ENCODE measurements around the gene TEP1. TPM values are rescaled to one million over a fixed set of nuclear protein-coding genes. Genes with fewer than 3 reads are reported as not detected.
A peak's percentile ranks its signal among the peaks of the same experiment; 100 is the strongest.

Gene TEP1
- total RNA-seq, 1 donor from 2014 or later: 28.4 TPM

- no peaks in the 10 kb centered on the region for H3K27me3 ChIP-seq (ENCODE audit: insufficient read depth, low read length)
- H3K9me3 ChIP-seq (ENCODE audit: insufficient read depth, low read depth, low read length): no peaks in the 10 kb centered on the region
- DNase-seq (ENCODE audit: low read depth) (no peak), FAIRE-seq (no peak)
- H3K27me3 Mint-ChIP-seq (ENCODE audit: low read depth, unreplicated experiment): no peaks in the 10 kb centered on the region
- H3K4me3 Mint-ChIP-seq (ENCODE audit: unreplicated experiment): no peak overlapping the region
- no peaks in the 10 kb centered on the region for H3K79me2 ChIP-seq (ENCODE audit: insufficient read depth, low read length)
- TF ChIP-seq EZH2 (IDR thresholded peaks at IDR 0.05; ENCODE audit: insufficient read depth, low read length): no peak
- no peak for TF ChIP-seq CTCF (IDR thresholded peaks at IDR 0.05; ENCODE audit: insufficient read depth, low read depth, low read length)
- no peaks in the 10 kb centered on the region for H4K20me1 ChIP-seq (ENCODE audit: insufficient read depth, low read length)
- no peak overlapping the region for H3K9ac ChIP-seq (ENCODE audit: low read length)
- no peak overlapping the region for H3K4me3 ChIP-seq (ENCODE audit: insufficient read depth, low read depth, low read length)
- no peak overlapping the region for H3K27ac Mint-ChIP-seq (ENCODE audit: unreplicated experiment)
- H3K4me1 ChIP-seq (ENCODE audit: insufficient read depth, low read length): no peaks in the 10 kb centered on the region
- H3K36me3 Mint-ChIP-seq (ENCODE audit: low read depth, unreplicated experiment): peaks cover 30% of the 10 kb centered on the region
- H2AFZ ChIP-seq (ENCODE audit: low read depth, low read length): no peak overlapping the region
- H3K4me1 Mint-ChIP-seq (ENCODE audit: low read depth, unreplicated experiment): no peaks in the 10 kb centered on the region
- peaks cover 46% of the 10 kb centered on the region for H3K36me3 ChIP-seq (ENCODE audit: insufficient read depth, low read length)
- H3K4me2 ChIP-seq (ENCODE audit: low read length): no peak overlapping the region
- H3K27ac ChIP-seq (ENCODE audit: low read depth, low read length): no peak overlapping the region
- H3K9me3 Mint-ChIP-seq (ENCODE audit: unreplicated experiment): no peaks in the 10 kb centered on the region
Observed at GRCh38 chr14:20386276-20386855, 26.9 kb downstream of the TEP1 start.

- H3K27ac ChIP-seq (ENCODE audit: low read depth, low read length): no peak overlapping the region
- Mint-ChIP-seq H3K4me3 (ENCODE audit: unreplicated experiment) (no peak overlapping the region), H3K27me3 (ENCODE audit: low read depth, unreplicated experiment) (no peaks in the 10 kb centered on the region), H3K27ac (ENCODE audit: unreplicated experiment) (no peak overlapping the region), H3K4me1 (ENCODE audit: low read depth, unreplicated experiment) (no peaks in the 10 kb centered on the region), H3K36me3 (ENCODE audit: low read depth, unreplicated experiment) (peaks cover 35% of the 10 kb centered on the region), H3K9me3 (ENCODE audit: unreplicated experiment) (no peaks in the 10 kb centered on the region)
- no peak overlapping the region for H3K4me2 ChIP-seq (ENCODE audit: low read length)
- FAIRE-seq: no peak
- peaks cover 43% of the 10 kb centered on the region for H3K36me3 ChIP-seq (ENCODE audit: insufficient read depth, low read length)
- H3K4me3 ChIP-seq (ENCODE audit: insufficient read depth, low read depth, low read length): no peak overlapping the region
- no peaks in the 10 kb centered on the region for H3K79me2 ChIP-seq (ENCODE audit: insufficient read depth, low read length)
- DNase-seq (ENCODE audit: low read depth): no peak
- no peaks in the 10 kb centered on the region for H3K4me1 ChIP-seq (ENCODE audit: insufficient read depth, low read length)
- H2AFZ ChIP-seq (ENCODE audit: low read depth, low read length): no peak overlapping the region
- no peaks in the 10 kb centered on the region for H3K27me3 ChIP-seq (ENCODE audit: insufficient read depth, low read length)
- no peak overlapping the region for H3K9ac ChIP-seq (ENCODE audit: low read length)
- H3K9me3 ChIP-seq (ENCODE audit: insufficient read depth, low read depth, low read length): no peaks in the 10 kb centered on the region
- TF ChIP-seq CTCF (IDR thresholded peaks at IDR 0.05; ENCODE audit: insufficient read depth, low read depth, low read length): no peak
- no peaks in the 10 kb centered on the region for H4K20me1 ChIP-seq (ENCODE audit: insufficient read depth, low read length)
Observed at GRCh38 chr14:20384886-20385285, 28.4 kb downstream of the TEP1 start.

- H3K27ac Mint-ChIP-seq (ENCODE audit: unreplicated experiment): peak overlapping the region; percentile 53
- Histone ChIP-seq H3K4me3 (ENCODE audit: insufficient read depth, low read depth, low read length) (no peak overlapping the region), H3K4me2 (ENCODE audit: low read length) (no peak overlapping the region), H3K36me3 (ENCODE audit: insufficient read depth, low read length) (peaks cover 45% of the 10 kb centered on the region), H3K9me3 (ENCODE audit: insufficient read depth, low read depth, low read length) (no peaks in the 10 kb centered on the region), H3K27ac (ENCODE audit: low read depth, low read length) (no peak overlapping the region), H2AFZ (ENCODE audit: low read depth, low read length) (no peak overlapping the region), H3K27me3 (ENCODE audit: insufficient read depth, low read length) (no peaks in the 10 kb centered on the region), H3K4me1 (ENCODE audit: insufficient read depth, low read length) (no peaks in the 10 kb centered on the region), H3K79me2 (ENCODE audit: insufficient read depth, low read length) (no peaks in the 10 kb centered on the region), H3K9ac (ENCODE audit: low read length) (no peak overlapping the region), H4K20me1 (ENCODE audit: insufficient read depth, low read length) (no peaks in the 10 kb centered on the region)
- H3K4me3 Mint-ChIP-seq (ENCODE audit: unreplicated experiment): no peak overlapping the region
- peaks cover 37% of the 10 kb centered on the region for H3K36me3 Mint-ChIP-seq (ENCODE audit: low read depth, unreplicated experiment)
- H3K4me1 Mint-ChIP-seq (ENCODE audit: low read depth, unreplicated experiment): no peaks in the 10 kb centered on the region
- H3K9me3 Mint-ChIP-seq (ENCODE audit: unreplicated experiment): no peaks in the 10 kb centered on the region
- TF ChIP-seq CTCF (IDR thresholded peaks at IDR 0.05; ENCODE audit: insufficient read depth, low read depth, low read length) (no peak), EZH2 (IDR thresholded peaks at IDR 0.05; ENCODE audit: insufficient read depth, low read length) (no peak)
- no peaks in the 10 kb centered on the region for H3K27me3 Mint-ChIP-seq (ENCODE audit: low read depth, unreplicated experiment)
- DNase-seq (ENCODE audit: low read depth) (no peak), FAIRE-seq (no peak)
Observed at GRCh38 chr14:20384321-20384720, 29.0 kb downstream of the TEP1 start.
